ENCODE data around the gene SYNE3. TPM values are rescaled to one million over a fixed set of nuclear protein-coding genes. Genes with fewer than 3 reads are reported as not detected.

SYNE3 gene
- total and polyA plus RNA-seq, 9 of the 15 experiments (the other 6 are each of a cell fraction or from before 2014, with no cell fraction given), result 0.04 to 3.1 (median 0.55) TPM

DNA sequence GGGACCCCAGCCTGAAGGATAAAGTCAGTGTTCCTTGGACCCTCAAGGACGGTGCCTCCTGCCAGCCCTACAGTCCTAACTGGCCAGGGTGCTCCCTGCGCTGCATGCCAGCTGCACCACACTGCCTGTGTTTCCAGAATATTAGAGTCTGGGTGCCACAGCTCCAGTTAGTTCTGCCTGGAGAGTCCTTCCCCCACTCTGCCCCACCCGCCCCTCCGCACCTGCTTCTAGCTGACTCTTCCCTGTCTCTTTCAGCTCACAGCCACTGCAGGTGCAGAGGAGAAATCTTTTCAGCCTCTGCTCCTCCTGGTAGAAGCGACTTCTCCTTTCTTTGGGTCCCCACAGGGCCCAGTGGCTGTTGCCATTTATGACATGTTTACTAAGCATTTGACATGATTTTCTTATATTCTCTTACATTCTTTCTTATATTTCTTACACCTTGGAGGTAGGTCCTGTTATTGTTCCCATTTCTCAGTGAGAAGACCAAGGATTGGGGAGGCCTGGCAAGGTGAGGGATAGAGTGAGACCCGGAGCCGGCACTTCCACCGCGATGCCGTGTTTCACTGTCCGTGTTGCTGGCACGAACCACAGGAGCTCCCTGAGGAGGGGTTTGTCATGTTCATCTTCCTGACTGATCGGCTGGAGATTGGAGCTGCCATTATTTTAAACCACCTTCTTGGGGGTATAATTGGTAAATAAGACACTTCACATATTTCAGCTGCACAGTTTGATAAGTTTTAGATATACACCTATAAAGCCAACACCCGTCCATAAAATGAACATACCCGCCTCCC lies 29.4 kb downstream of the SYNE3 start:
- CTCF ChIA-PET (ENCODE audit: low intra/inter-chr PET ratio), result no interaction called here
- ATAC-seq, result no peak
- Histone ChIP-seq H3K36me3 (ENCODE audit: control insufficient read depth, insufficient read depth, low read length) (no peaks in the 10 kb centered on the region), H3K27ac (ENCODE audit: extremely low read depth, low read depth, low read length) (no peak overlapping the region), H3K9ac (ENCODE audit: insufficient read depth in 1 of 2, low read depth in 2 of 2, low read length in 2 of 2) (no peak overlapping the region), H3K9me3 (replicated peaks; ENCODE audit: control insufficient read depth, insufficient read depth, low read depth, low read length) (no peaks in the 10 kb centered on the region), H3K4me3 (no peak overlapping the region), H3K79me2 (ENCODE audit: control insufficient read depth, insufficient read depth, low read length) (no peaks in the 10 kb centered on the region), H3K27me3 (ENCODE audit: control insufficient read depth in 2 of 2, insufficient read depth in 2 of 2, low read length in 2 of 2) (peaks cover 0 to 26% of the 10 kb centered on the region in 2 experiments; a peak in 3 of 5 replicates), H3K9me1 (ENCODE audit: control insufficient read depth, insufficient read depth, low read length) (no peaks in the 10 kb centered on the region), H4K20me1 (replicated peaks; ENCODE audit: control insufficient read depth, insufficient read depth, low read length) (peaks cover 6% of the 10 kb centered on the region; the same call in 1 of the 2 replicates), H3K4me1 (replicated peaks in 1 of 2; ENCODE audit: control insufficient read depth in 2 of 2, insufficient read depth in 2 of 2, low read length in 2 of 2) (peaks cover 0 to 4% of the 10 kb centered on the region in 2 experiments; a peak in 2 of 5 replicates), H3K4me2 (ENCODE audit: insufficient read depth, low read length) (no peak overlapping the region), H2AFZ (ENCODE audit: low read depth, low read length) (no peak overlapping the region)
- TF ChIP-seq, protein P1, sequence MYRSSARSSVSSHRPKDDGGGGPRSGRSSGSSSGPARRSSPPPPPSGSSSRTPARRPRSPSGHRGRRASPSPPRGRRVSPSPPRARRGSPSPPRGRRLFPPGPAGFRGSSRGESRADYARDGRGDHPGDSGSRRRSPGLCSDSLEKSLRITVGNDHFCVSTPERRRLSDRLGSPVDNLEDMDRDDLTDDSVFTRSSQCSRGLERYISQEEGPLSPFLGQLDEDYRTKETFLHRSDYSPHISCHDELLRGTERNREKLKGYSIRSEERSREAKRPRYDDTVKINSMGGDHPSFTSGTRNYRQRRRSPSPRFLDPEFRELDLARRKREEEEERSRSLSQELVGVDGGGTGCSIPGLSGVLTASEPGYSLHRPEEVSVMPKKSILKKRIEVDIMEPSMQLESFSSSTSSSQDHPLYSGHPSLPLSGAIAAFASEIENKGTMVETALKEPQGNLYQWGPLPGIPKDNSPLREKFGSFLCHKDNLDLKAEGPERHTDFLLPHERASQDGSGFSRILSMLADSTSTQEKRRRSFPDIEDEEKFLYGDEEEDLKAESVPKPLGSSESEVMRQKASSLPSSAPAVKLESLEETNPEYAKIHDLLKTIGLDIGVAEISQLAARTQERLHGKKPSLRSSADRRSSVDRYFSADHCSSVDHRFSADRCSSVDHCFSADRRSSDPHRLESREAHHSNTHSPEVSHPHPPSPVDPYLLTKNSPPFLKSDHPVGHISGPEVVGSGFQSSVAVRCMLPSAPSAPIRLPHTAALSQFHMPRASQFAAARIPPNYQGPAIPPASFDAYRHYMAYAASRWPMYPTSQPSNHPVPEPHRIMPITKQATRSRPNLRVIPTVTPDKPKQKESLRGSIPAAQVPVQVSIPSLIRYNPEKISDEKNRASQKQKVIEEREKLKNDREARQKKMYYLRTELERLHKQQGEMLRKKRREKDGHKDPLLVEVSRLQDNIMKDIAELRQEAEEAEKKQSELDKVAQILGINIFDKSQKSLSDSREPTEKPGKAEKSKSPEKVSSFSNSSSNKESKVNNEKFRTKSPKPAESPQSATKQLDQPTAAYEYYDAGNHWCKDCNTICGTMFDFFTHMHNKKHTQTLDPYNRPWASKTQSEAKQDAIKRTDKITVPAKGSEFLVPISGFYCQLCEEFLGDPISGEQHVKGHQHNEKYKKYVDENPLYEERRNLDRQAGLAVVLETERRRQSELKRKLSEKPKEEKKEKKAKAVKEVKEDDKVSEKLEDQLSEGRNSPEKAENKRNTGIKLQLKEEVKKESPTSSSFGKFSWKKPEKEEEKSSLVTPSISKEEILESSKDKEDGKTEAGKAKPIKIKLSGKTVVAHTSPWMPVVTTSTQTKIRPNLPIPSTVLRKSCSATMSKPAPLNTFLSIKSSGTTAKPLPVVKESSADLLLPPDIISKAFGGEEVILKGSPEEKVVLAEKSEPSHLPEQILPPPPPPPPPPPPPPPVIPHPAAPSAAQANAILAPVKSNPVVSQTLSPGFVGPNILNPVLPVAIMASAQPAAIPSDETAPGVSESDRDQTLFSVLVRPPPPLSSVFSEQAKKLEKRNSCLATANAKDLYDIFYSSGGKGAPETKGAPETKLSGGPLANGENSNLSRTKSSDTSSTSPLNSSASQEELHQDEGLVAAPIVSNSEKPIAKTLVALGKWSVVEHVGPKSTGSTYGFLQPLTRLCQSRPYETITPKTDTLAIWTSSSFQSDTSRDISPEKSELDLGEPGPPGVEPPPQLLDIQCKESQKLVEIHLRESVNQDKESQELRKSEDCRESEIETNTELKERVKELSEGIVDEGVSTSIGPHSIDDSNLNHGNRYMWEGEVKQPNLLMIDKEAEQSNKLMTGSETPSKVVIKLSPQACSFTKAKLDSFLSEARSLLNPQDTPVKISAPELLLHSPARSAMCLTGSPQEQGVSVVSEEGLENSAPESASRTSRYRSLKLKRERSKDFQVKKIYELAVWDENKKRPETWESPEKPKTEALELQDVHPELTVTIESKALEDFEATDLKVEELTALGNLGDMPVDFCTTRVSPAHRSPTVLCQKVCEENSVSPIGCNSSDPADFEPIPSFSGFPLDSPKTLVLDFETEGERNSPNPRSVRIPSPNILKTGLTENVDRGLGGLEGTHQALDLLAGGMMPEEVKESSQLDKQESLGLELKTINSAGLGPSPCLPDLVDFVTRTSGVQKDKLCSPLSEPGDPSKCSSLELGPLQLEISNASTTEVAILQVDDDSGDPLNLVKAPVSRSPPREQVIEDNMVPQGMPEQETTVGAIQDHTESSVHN (IDR thresholded peaks at IDR 0.05; ENCODE audit: borderline replicate concordance in 1 of 2, low read depth in 1 of 2), result no peak
- no peak for TF ChIP-seq DDX20 (tag; IDR thresholded peaks at IDR 0.05; ENCODE audit: low read depth)
- no peak for TF ChIP-seq ZNF277 (CRISPR knock-in tag; IDR thresholded peaks at IDR 0.05; ENCODE audit: borderline replicate concordance)
- no peak for TF ChIP-seq SIN3B (IDR thresholded peaks at IDR 0.05; ENCODE audit: low read depth)
- no peak for TF ChIP-seq KLF1 (tag; IDR thresholded peaks at IDR 0.05)
- TF ChIP-seq, protein P2, sequence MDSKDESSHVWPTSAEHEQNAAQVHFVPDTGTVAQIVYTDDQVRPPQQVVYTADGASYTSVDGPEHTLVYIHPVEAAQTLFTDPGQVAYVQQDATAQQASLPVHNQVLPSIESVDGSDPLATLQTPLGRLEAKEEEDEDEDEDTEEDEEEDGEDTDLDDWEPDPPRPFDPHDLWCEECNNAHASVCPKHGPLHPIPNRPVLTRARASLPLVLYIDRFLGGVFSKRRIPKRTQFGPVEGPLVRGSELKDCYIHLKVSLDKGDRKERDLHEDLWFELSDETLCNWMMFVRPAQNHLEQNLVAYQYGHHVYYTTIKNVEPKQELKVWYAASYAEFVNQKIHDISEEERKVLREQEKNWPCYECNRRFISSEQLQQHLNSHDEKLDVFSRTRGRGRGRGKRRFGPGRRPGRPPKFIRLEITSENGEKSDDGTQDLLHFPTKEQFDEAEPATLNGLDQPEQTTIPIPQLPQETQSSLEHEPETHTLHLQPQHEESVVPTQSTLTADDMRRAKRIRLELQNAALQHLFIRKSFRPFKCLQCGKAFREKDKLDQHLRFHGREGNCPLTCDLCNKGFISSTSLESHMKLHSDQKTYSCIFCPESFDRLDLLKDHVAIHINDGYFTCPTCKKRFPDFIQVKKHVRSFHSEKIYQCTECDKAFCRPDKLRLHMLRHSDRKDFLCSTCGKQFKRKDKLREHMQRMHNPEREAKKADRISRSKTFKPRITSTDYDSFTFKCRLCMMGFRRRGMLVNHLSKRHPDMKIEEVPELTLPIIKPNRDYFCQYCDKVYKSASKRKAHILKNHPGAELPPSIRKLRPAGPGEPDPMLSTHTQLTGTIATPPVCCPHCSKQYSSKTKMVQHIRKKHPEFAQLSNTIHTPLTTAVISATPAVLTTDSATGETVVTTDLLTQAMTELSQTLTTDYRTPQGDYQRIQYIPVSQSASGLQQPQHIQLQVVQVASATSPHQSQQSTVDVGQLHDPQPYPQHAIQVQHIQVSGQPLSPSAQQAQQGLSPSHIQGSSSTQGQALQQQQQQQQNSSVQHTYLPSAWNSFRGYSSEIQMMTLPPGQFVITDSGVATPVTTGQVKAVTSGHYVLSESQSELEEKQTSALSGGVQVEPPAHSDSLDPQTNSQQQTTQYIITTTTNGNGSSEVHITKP (IDR thresholded peaks at IDR 0.05; ENCODE audit: partially characterized antibody), result peak; percentile 90
- in situ Hi-C loops (cut with MboI) (no loop called here), intact Hi-C loops (cut with micrococcal nuclease) (no loop called here)
- POLR2A ChIA-PET, result interaction anchor here (0.9 kb wide), 1 partner anchor 47 kb away, joined by 3 read pairs; the partner anchor contains the start of gene GLRX5
- DNase-seq (ENCODE audit: extremely low read depth in 1 of 4, low spot score in 3 of 4), result no peak
- BruUV-seq (replicated peaks), result no TSS peak
- 11% methylated on average over 14 of the region's 15 CpGs for WGBS (ENCODE audit: insufficient coverage, low coverage, missing lambda C conversion rate)
- no peak for FAIRE-seq
